Measurements from ENCODE around the gene MTURN.

Gene MTURN

DNA sequence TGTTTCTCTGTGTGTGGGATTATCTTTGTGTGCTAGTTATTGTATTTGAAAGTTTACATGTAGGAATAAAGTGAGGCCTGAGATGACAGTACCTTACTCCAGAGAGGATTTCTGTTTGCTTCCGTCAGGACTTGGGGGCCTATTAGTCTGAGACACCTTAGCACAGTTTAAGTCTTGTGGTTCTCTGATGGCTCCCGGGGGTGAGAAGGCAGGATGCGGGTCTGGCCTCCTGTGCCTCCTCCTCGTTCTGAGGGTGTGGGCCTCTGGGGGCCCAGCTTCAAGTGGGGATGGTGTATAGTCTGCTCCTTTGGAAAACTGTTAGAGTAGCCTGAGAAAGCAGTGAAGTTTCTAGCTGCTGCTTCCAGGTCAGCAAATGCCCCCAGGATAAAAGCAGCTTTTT lies 12.4 kb downstream of the MTURN start:
- H3K27me3 ChIP-seq = no peaks in the 10 kb centered on the region
- no peak for DNase-seq
- H3K4me1 ChIP-seq = no peaks in the 10 kb centered on the region
- TF ChIP-seq CTCF (IDR thresholded peaks at IDR 0.05; ENCODE audit: low read depth, low read length) = no peak
- no peaks in the 10 kb centered on the region for H3K9me3 ChIP-seq
- H3K4me3 ChIP-seq (ENCODE audit: low read depth, low read length) = no peak overlapping the region
- H3K36me3 ChIP-seq = no peaks in the 10 kb centered on the region

DNA sequence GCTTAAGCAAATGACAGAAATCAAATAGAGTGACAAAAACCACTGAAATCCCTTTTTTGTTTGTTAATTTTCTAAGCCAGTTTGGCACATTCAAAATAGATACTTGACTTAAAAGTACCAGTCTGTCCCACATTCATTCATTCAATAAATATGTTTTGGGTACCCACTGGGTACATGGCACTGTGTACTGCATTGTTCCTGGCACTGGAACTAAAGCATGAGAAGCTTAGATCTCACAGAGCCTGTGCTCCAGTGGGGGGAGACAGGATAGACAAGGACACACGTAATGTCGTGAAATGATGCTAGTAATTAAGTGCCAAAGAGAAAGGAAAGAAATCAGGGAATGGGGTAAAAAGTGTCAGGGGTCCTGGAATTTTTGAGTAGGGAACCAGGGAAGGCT lies 13.0 kb downstream of the MTURN start:
- TF ChIP-seq CTCF (IDR thresholded peaks at IDR 0.05; ENCODE audit: low read depth, low read length) = no peak
- Histone ChIP-seq H3K9me3 (no peaks in the 10 kb centered on the region), H3K4me3 (ENCODE audit: low read depth, low read length) (no peak overlapping the region), H3K36me3 (no peaks in the 10 kb centered on the region), H3K4me1 (no peaks in the 10 kb centered on the region), H3K27me3 (no peaks in the 10 kb centered on the region)
- no peak for DNase-seq

GRCh38 chr7:30148426-30148825 lies 13.6 kb downstream of the MTURN start:
- Histone ChIP-seq H3K27me3 (no peaks in the 10 kb centered on the region), H3K36me3 (no peaks in the 10 kb centered on the region), H3K4me3 (ENCODE audit: low read depth, low read length) (no peak overlapping the region), H3K4me1 (no peaks in the 10 kb centered on the region), H3K9me3 (no peaks in the 10 kb centered on the region)
- no peak for DNase-seq
- TF ChIP-seq CTCF (IDR thresholded peaks at IDR 0.05; ENCODE audit: low read depth, low read length) = no peak

GRCh38 chr7:30148951-30149459 lies 14.2 kb downstream of the MTURN start:
- Histone ChIP-seq H3K27me3 (no peaks in the 10 kb centered on the region), H3K4me3 (ENCODE audit: low read depth, low read length) (no peak overlapping the region), H3K9me3 (no peaks in the 10 kb centered on the region), H3K4me1 (no peaks in the 10 kb centered on the region), H3K36me3 (no peaks in the 10 kb centered on the region)
- no peak for DNase-seq
- no peak for TF ChIP-seq CTCF (IDR thresholded peaks at IDR 0.05; ENCODE audit: low read depth, low read length)

DNA sequence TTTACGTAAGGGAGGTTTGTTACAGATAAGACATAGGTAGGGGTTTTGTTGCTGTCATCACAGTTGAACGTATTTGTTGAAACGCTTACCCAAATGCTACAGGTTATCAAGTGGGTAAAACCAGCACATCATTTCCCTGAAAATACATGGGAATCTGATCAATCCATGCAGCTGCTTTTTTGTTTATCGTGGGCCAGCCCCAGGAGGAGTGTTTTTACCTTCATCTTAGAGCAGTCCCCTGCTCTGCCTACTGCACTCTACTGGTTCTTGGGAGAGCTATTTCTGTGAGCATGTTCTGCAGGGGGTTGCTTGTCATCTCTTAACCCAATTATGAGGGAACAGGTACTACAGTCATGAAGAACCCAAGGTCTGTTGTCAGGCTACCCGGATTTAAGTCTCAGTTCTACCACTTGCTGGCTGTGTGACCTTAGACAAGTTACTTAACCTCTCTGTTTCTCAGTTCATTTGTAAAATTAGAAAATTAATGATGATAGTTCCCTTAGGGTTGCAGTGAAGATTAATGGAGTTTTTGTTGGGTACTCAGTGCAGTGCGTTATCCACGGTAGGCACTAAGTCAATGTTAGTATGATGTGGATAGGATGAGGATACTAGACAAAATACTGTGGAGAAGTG lies 15.0 kb downstream of the MTURN start:
- DNase-seq = no peak
- H3K9me3 ChIP-seq = no peaks in the 10 kb centered on the region
- TF ChIP-seq CTCF (IDR thresholded peaks at IDR 0.05; ENCODE audit: low read depth, low read length) = no peak
- no peaks in the 10 kb centered on the region for H3K27me3 ChIP-seq
- H3K36me3 ChIP-seq = no peaks in the 10 kb centered on the region
- H3K4me3 ChIP-seq (ENCODE audit: low read depth, low read length) = no peak overlapping the region
- H3K4me1 ChIP-seq = no peaks in the 10 kb centered on the region

DNA sequence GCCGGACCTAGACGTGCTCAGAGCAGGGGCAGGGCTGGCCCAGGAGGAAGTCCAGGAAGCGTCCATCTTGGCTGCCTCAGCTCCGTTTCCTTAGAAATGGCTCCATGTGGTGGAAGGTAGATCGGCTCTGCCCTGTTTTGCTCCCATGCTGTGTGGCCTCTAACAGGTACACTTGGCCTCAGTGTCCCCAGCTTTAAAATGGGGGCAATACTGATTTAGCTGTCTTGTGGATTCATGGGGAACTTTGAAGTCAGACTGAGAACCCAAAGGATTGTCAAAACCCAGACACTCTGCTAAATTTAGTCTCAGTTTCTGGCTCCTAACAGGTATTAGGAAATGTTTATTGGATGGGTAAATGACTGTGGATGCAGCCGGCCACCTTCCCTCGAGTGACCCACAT lies 15.9 kb downstream of the MTURN start:
- H3K4me1 ChIP-seq = no peaks in the 10 kb centered on the region
- no peaks in the 10 kb centered on the region for H3K9me3 ChIP-seq
- DNase-seq = no peak
- H3K36me3 ChIP-seq = no peaks in the 10 kb centered on the region
- TF ChIP-seq CTCF (IDR thresholded peaks at IDR 0.05; ENCODE audit: low read depth, low read length) = no peak
- no peaks in the 10 kb centered on the region for H3K27me3 ChIP-seq
- H3K4me3 ChIP-seq (ENCODE audit: low read depth, low read length) = no peak overlapping the region
